Heart left ventricle (tissue), 13 donors: ENCODE results near the gene OS9.

Experiments used
- CTCF ChIP-seq, 12 donors: fragments of 200-600 bp; sonication (generic) in 4 of 12; IDR thresholded peaks; one replicate each; pipeline versions ENCODE4 v1.5.0 to v1.8.0; 2018 to 2022; ENCODE audit warnings: antibody characterized with exemption in 12 of 12, mild to moderate bottlenecking in 5 of 12
- POLR2A ChIP-seq, 2 donors: fragments of 450-650 bp; IDR thresholded peaks; one replicate each; pipeline ENCODE4 v1.6.1; 2017; ENCODE audit warnings: antibody characterized with exemption in 2 of 2, mild to moderate bottlenecking in 2 of 2, moderate library complexity in 2 of 2
- donor health status: ischemic (EF 13 %, LVEDD 7.1; RV severe dilation, severe dysfunction).
- donor health status: DM: no; HTN: yes; CAD: no.
- donor health status: DM: no; HTN: no; CAD: no.
- donor health status: ischemic (EF 25% LVEDD 6.9; RV normal size, moderate dysfunction).
- donor health status: ischemic (EF 25% LVEDD 5.7; RV mildly dilated, moderate dysfunction).
- donor health status: ischemic (EF 35%, LVEDD 5.7; RV mildly dilated, moderate dysfunction).
- donor health status: nonischemic (EF 11% LVEDD 7.7; RV severe dilation, severe dysfunction).
- donor health status: DM: yes; HTN: yes; CAD: no.
- donor health status: PGD.
- donor health status: ischemic (EF 29% LVEDD 5.4; RV normal size, mild dysfunction).
- donor health status: nonischemic (EF 23%, LVEDD 6.1; RV moderate dilation, normal function).

GRCh38 chr12:57739914-57740538, 46.1 kb downstream of the OS9 start:
- TF ChIP-seq CTCF (IDR thresholded peaks at IDR 0.05), result no peak
- TF ChIP-seq POLR2A (IDR thresholded peaks at IDR 0.05), result no peak
